Adrenal gland (tissue), 12 donors: Measurements from ENCODE around the gene TAF1B. TPM values are rescaled to one million over a fixed set of nuclear protein-coding genes. Genes with fewer than 3 reads are reported as not detected.
A peak's percentile ranks its signal among the peaks of the same experiment; 100 is the strongest.

ENCODE experiments used
- DNase-seq, 7 donors: peaks; one replicate each; pipeline ENCODE4 v3.0.0-alpha.2; 2019 to 2020
- H3K27ac ChIP-seq, 5 donors: fragments of 200-600 bp; sonication (generic) in 4 of 5; 1 replicate in 3 of 5; 2 replicates in 2 of 5; pipeline versions ENCODE4 v1.5.1 to v1.8.0; 2016 to 2020; ENCODE audit warnings: mild to moderate bottlenecking in 1 of 5
- H3K27me3 ChIP-seq: fragments of 200-600 bp; 2 replicates; pipeline ENCODE4 v1.8.0; 2021
- H3K36me3 ChIP-seq, 2 donors: fragments of 200-600 bp; replicated peaks in 1 of 2; 1 replicate in 1 of 2; 2 replicates in 1 of 2; pipeline versions ENCODE4 v1.5.1 to v1.8.0; 2018 to 2022
- H3K4me1 ChIP-seq, 2 donors: fragments of 200-600 bp; replicated peaks in 1 of 2; 1 replicate in 1 of 2; 2 replicates in 1 of 2; pipeline versions ENCODE4 v1.5.1 to v1.8.0; 2018 to 2021
- H3K4me3 ChIP-seq, 4 donors: fragments of 200-600 bp; sonication (generic) in 3 of 4; one replicate each; pipeline ENCODE4 v1.5.1; 2016 to 2018
- H3K9me3 ChIP-seq, 3 donors: fragments of 200-600 bp; sonication (generic) in 1 of 3; replicated peaks in 1 of 3; 1 replicate in 2 of 3; 2 replicates in 1 of 3; pipeline versions ENCODE4 v1.5.1 to v1.8.0; 2016 to 2021
- POLR2A ChIP-seq, 2 donors: fragments of 450-650 bp; IDR thresholded peaks; one replicate each; pipeline ENCODE4 v1.6.1; 2017; ENCODE audit warnings: antibody characterized with exemption in 2 of 2, mild to moderate bottlenecking in 2 of 2, moderate library complexity in 1 of 2
- WGBS, 4 donors: extraction: QIAGEN DNeasy Blood & Tissue Kit in 2 of 4; methylation state at CpG; one replicate each; pipeline versions ENCODE4 v1.1.5 to v1.1.7; 2013 to 2017; 5-methylcytosine and 5-hydroxymethylcytosine counted together
- intact Hi-C, 2 donors: fragments of 100-400 bp; cut with DNase I; formaldehyde crosslinking; loops; one replicate each; pipeline versions ENCODE4 v1.14.1 to v1.15.0; 2022 to 2023
- polyA plus RNA-seq, 3 donors: library from polyadenylated mRNA; stranded (reverse); fragments of 200-250 nt in 2 of 3; fragments of 350-450 nt in 1 of 3; fragmentation: Illumina TruSeq in 1 of 3; extraction: RNeasy Lipid Tissue Mini Kit (QIAGEN cat#74804) in 1 of 3; gene quantifications; one replicate each; pipeline ENCODE4 v1.2.3, GENCODE V29; 2013 to 2014
- total RNA-seq, 9 donors: library from RNA; depleted of rRNA in 4 of 9; stranded (reverse); fragments of >200 nt in 4 of 9; fragments of 120-200 nt in 1 of 9; fragmentation: NEBNext Ultra II Directional in 1 of 9; extraction: Animal tissue kit (Norgen Biotek cat#: 25700) in 1 of 9; gene quantifications; one replicate each; pipeline versions ENCODE4 v1.1.0 to v1.2.4, GENCODE V29; 2013 to 2023
- TF ChIP-seq, protein P1 (sequence below), 6 experiments: fragments of 450-650 bp in 4 of 6; fragments of 200-600 bp in 2 of 6; sonication (generic) in 1 of 6; IDR thresholded peaks; 1 replicate in 5 of 6; 2 replicates in 1 of 6; pipeline versions ENCODE4 v1.5.1 to v1.8.0; 2016 to 2021; ENCODE audit warnings: antibody characterized with exemption in 6 of 6, mild to moderate bottlenecking in 2 of 6, moderate library complexity in 1 of 6
- donor health status: healthy with polysubstance abuse.
- donor health status: Bipolar disorder and iron deficiency.
- donor health status: DM: yes; HTN: yes; CAD: no.
- donor health status: DM: no; HTN: no; CAD: no.
- donor health status: DM: no; HTN: no; CAD: no.
- donor health status: DM: yes; HTN: yes; CAD: no.

The TAF1B gene
- total and polyA plus RNA-seq, 12 donors = 3.1 to 21.6 (median 14.9) TPM

DNA sequence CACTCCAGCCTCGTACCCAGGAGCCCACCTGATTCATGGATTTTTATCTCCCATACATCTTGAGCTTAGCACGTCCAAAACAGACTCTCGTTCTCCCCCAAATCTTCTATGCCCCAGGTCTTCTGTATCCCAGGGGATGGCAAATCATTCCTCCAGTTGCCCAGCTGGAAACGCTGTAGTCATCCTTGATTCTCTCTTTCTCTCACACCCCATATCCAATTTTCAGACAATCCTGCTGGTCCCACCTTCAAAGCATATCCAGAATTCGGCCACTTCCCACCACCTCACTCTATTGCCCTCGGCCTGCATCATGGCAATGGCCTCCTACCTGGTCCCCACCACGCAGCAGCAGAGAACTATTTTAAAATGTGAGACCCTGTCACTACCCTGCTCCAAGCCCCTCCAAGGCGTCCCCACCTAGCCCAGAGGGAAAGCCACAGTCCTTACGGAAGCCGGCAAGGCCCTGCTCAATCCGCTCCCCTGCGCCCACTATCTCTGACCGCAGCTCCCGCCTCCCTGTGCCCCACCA lies 106.8 kb downstream of the TAF1B start:
- no peaks in the 10 kb centered on the region for H3K36me3 ChIP-seq
- TF ChIP-seq POLR2A (IDR thresholded peaks at IDR 0.05) = no peak
- TF ChIP-seq, protein P1, sequence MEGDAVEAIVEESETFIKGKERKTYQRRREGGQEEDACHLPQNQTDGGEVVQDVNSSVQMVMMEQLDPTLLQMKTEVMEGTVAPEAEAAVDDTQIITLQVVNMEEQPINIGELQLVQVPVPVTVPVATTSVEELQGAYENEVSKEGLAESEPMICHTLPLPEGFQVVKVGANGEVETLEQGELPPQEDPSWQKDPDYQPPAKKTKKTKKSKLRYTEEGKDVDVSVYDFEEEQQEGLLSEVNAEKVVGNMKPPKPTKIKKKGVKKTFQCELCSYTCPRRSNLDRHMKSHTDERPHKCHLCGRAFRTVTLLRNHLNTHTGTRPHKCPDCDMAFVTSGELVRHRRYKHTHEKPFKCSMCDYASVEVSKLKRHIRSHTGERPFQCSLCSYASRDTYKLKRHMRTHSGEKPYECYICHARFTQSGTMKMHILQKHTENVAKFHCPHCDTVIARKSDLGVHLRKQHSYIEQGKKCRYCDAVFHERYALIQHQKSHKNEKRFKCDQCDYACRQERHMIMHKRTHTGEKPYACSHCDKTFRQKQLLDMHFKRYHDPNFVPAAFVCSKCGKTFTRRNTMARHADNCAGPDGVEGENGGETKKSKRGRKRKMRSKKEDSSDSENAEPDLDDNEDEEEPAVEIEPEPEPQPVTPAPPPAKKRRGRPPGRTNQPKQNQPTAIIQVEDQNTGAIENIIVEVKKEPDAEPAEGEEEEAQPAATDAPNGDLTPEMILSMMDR (IDR thresholded peaks at IDR 0.05) = no peak
- no peak overlapping the region for H3K27ac ChIP-seq
- no peaks in the 10 kb centered on the region for H3K27me3 ChIP-seq
- H3K4me3 ChIP-seq = no peak overlapping the region
- no peak for DNase-seq
- intact Hi-C loops = loop anchor here in 1 of 2 donors (5.0 kb wide), 1 partner anchor 138 kb away; no protein-coding TSS in a partner anchor
- no peaks in the 10 kb centered on the region for H3K9me3 ChIP-seq
- peaks cover 0 to 25% of the 10 kb centered on the region in 2 donors for H3K4me1 ChIP-seq
- 93 to 95% (median 95%) methylated on average over 14 of the region's 14 CpGs for WGBS, 4 donors

DNA sequence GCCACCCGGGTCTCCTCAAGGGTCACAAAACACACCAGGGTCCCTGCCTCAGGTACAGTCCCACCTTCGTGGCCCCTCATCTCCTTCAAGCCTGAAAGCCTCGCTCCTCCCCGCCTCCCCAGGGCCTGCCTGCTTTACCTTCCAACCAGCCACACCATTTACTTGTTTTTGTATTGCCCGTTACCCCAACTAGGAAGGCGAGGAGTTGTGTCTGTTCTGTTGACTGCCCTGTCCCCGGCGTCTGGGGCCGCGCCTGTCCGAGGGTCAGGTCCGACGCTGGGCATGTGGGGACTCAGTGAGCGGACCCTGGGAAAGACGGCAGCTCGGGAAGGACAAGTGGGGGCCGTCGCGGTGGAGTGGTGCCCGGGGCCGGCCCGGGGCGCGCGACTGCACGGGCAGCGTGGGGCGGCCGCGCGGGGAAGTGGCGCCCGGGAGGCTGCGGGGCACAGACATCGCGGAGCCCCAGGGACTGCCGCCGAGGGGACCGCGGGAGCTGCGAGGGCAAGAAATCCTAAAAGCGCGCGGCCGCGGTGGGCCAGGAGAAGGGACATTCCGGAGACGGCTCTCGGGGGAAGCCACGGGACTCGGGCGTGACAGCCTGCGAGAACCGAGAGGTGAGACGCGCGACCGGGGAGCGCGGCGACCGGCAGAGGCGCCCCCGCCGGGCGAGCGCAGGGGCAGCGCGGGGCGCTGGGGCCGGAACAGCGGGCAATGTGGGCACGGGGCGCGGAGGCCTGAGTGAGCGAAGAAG lies 107.4 kb downstream of the TAF1B start:
- intact Hi-C loops = loop anchor here in 1 of 2 donors (5.0 kb wide), 1 partner anchor 138 kb away; no protein-coding TSS in a partner anchor
- TF ChIP-seq, protein P1 (IDR thresholded peaks at IDR 0.05) = peak in 1 of 6 experiments; percentile 12
- TF ChIP-seq POLR2A (IDR thresholded peaks at IDR 0.05) = no peak
- H3K27ac ChIP-seq = peak overlapping the region in 3 of 5 donors; percentile 47 to 84 (median 72)
- H3K4me3 ChIP-seq = peak overlapping the region in 3 of 4 donors; percentile 37 to 89 (median 73)
- no peaks in the 10 kb centered on the region for H3K36me3 ChIP-seq
- H3K4me1 ChIP-seq = peaks cover 0 to 25% of the 10 kb centered on the region in 2 donors
- 7 to 56% (median 19%) methylated on average over 4 to 76 of the region's 76 CpGs for WGBS, 4 donors
- no peaks in the 10 kb centered on the region for H3K9me3 ChIP-seq
- H3K27me3 ChIP-seq = no peaks in the 10 kb centered on the region
- peak; percentile 31 to 69 (median 60) for DNase-seq

GRCh38 chr2:9951272-9951521 lies 107.9 kb downstream of the TAF1B start:
- Histone ChIP-seq H3K4me1 (peaks cover 0 to 25% of the 10 kb centered on the region in 2 donors), H3K27me3 (no peaks in the 10 kb centered on the region), H3K27ac (peak overlapping the region in 3 of 5 donors; percentile 47 to 84 (median 72)), H3K36me3 (no peaks in the 10 kb centered on the region), H3K4me3 (peak overlapping the region in 3 of 4 donors; percentile 37 to 89 (median 73)), H3K9me3 (no peaks in the 10 kb centered on the region)
- intact Hi-C loops = loop anchor here in 1 of 2 donors (5.0 kb wide), 1 partner anchor 139 kb away; no protein-coding TSS in a partner anchor
- DNase-seq = no peak
- TF ChIP-seq POLR2A (IDR thresholded peaks at IDR 0.05) = no peak
- TF ChIP-seq, protein P1 (IDR thresholded peaks at IDR 0.05) = no peak
- 0 to 1% (median 1%) methylated on average over 8 to 45 of the region's 47 CpGs; no CpG with 5 or more reads in 1 of the 4 donors for WGBS, 4 donors

- peak in 1 of 2 donors; percentile 76 for TF ChIP-seq POLR2A (IDR thresholded peaks at IDR 0.05)
- TF ChIP-seq, protein P1 (IDR thresholded peaks at IDR 0.05) = no peak
- Histone ChIP-seq H3K27ac (peak within 1 kb of the TSS in 3 of 5 donors; percentile 47 to 84 (median 72)), H3K27me3 (no peaks in the 10 kb centered on the region), H3K36me3 (no peaks in the 10 kb centered on the region), H3K4me1 (peaks cover 0 to 25% of the 10 kb centered on the region in 2 donors), H3K4me3 (peak within 1 kb of the TSS; percentile 45 to 89 (median 60)), H3K9me3 (no peaks in the 10 kb centered on the region)
- DNase-seq = peak; percentile 89 to 95 (median 94)
- 0 to 2% (median 0%) methylated on average over 6 to 107 of the region's 111 CpGs for WGBS, 4 donors
- intact Hi-C loops = loop anchor here in 1 of 2 donors (5.0 kb wide), 1 partner anchor 139 kb away; no protein-coding TSS in a partner anchor
These were observed 108.4 kb downstream of the TAF1B start, which contains the start of gene GRHL1 for GRCh38 chr2:9951522-9952285. GRHL1 (plus strand) TSS chr2:9951693; CDS start chr2:9951834, 141 bp downstream.
